Measurements from ENCODE around the gene LCLAT1.

DNA sequence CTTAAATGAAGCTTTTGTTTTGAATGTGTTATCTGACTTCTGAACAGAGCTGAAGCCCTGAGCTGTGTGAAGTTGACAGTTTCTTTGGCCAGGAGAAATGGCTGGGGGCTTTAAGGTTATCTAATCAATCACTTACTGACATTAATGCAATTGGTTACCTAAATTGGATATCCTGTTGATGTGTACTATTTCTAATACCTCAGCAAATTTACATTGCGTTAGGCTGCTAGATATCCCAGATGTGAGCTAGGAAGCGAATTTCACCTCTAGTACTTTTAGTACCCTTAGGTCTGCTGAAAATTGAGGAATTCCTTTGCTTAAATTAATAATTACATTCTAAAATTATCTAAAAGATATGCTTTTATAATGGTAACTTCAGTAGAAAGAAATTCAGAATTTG lies 102.0 kb downstream of the LCLAT1 start:
- TF ChIP-seq POLR2AphosphoS5 (IDR thresholded peaks at IDR 0.05; ENCODE audit: low read depth, low read length) (no peak), TAF1 (IDR thresholded peaks at IDR 0.05; ENCODE audit: borderline replicate concordance, insufficient read depth, low read length) (no peak), SIN3A (IDR thresholded peaks at IDR 0.05; ENCODE audit: borderline replicate concordance, insufficient read depth, low read length) (no peak), FOXP2 (optimal IDR thresholded peaks at IDR 0.05; ENCODE audit: borderline replicate concordance, extremely low read depth, extremely low read length, insufficient read depth) (no peak)
- TF ChIP-seq, protein P1, sequence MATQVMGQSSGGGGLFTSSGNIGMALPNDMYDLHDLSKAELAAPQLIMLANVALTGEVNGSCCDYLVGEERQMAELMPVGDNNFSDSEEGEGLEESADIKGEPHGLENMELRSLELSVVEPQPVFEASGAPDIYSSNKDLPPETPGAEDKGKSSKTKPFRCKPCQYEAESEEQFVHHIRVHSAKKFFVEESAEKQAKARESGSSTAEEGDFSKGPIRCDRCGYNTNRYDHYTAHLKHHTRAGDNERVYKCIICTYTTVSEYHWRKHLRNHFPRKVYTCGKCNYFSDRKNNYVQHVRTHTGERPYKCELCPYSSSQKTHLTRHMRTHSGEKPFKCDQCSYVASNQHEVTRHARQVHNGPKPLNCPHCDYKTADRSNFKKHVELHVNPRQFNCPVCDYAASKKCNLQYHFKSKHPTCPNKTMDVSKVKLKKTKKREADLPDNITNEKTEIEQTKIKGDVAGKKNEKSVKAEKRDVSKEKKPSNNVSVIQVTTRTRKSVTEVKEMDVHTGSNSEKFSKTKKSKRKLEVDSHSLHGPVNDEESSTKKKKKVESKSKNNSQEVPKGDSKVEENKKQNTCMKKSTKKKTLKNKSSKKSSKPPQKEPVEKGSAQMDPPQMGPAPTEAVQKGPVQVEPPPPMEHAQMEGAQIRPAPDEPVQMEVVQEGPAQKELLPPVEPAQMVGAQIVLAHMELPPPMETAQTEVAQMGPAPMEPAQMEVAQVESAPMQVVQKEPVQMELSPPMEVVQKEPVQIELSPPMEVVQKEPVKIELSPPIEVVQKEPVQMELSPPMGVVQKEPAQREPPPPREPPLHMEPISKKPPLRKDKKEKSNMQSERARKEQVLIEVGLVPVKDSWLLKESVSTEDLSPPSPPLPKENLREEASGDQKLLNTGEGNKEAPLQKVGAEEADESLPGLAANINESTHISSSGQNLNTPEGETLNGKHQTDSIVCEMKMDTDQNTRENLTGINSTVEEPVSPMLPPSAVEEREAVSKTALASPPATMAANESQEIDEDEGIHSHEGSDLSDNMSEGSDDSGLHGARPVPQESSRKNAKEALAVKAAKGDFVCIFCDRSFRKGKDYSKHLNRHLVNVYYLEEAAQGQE (IDR thresholded peaks at IDR 0.05; ENCODE audit: insufficient read depth in 1 of 2, low read depth in 2 of 2, low read length in 2 of 2): no peak
